HepG2 (cell line): ENCODE results near the gene BCL11B. TPM values are rescaled to one million over a fixed set of nuclear protein-coding genes. Genes with fewer than 3 reads are reported as not detected.

Experiments
- ATAC-seq: fragments of 200-7000 bp; cut with Tn5 transposase; 3 replicates; pipeline ENCODE4 v1.9.1; 2020; ENCODE audit warnings: mild to moderate bottlenecking, moderate library complexity
- BruUV-seq: library from RNA; stranded (reverse); fragments of 400-500 nt; replicated peaks from 2 replicates; lab custom pipeline; 2021; lab: Mats Ljungman, UMichigan
- CTCF ChIA-PET: fragments of 300-600 bp; formaldehyde crosslinking; extraction: SDS; loops from one replicate; lab custom pipeline; 2021; ENCODE audit warnings: low total read pairs, inconsistent platforms, low intra/inter-chr PET ratio; lab: Yijun Ruan, JAX
- POLR2A ChIA-PET: fragments of 350-600 bp; sonication (Branson Sonifier 250); formaldehyde crosslinking; loops from one replicate; lab custom pipeline; 2020; ENCODE audit warnings: antibody characterized with exemption, inconsistent platforms; lab: Yijun Ruan, JAX
- DNase-seq: peaks from one replicate; pipeline ENCODE4 v3.0.0-alpha.2; 2015; ENCODE audit warnings: low spot score
- FAIRE-seq: peaks from 3 replicates; lab custom pipeline; 2011; peaks lifted over from hg19 to GRCh38; lab: Jason Lieb, UNC
- H2AFZ ChIP-seq: one replicate; pipeline ENCODE4 v1.6.1; 2011; ENCODE audit warnings: low read length, inconsistent platforms
- H3K27ac ChIP-seq: fragments of 300-600 bp; 3 replicates; pipeline ENCODE4 v1.8.0; 2011; ENCODE audit warnings: mixed run types, mild to moderate bottlenecking, mixed read lengths, low read length, inconsistent platforms; ENCODE audit not compliant: insufficient read depth; ENCODE audit errors: extremely low read length
- H3K27me3 ChIP-seq, 2 experiments: fragments of 200-600 bp in 1 of 2; 2 replicates in 1 of 2; 3 replicates in 1 of 2; pipeline versions ENCODE4 v1.6.0 to v1.8.0; 2011; ENCODE audit warnings: low read length in 2 of 2, mild to moderate bottlenecking in 2 of 2, moderate library complexity in 2 of 2, inconsistent platforms in 1 of 2; ENCODE audit not compliant: insufficient read depth in 2 of 2, control insufficient read depth in 1 of 2
- H3K36me3 ChIP-seq, 2 experiments: fragments of 200-600 bp in 1 of 2; replicated peaks in 1 of 2; 2 replicates in 1 of 2; 3 replicates in 1 of 2; pipeline versions ENCODE4 v1.5.1 to v1.8.0; 2011; ENCODE audit warnings: low read length in 2 of 2, inconsistent platforms in 1 of 2; ENCODE audit not compliant: insufficient read depth in 2 of 2, control insufficient read depth in 1 of 2
- H3K4me1 ChIP-seq: 2 replicates; pipeline ENCODE4 v1.5.1; 2012; ENCODE audit warnings: low read length, inconsistent platforms; ENCODE audit not compliant: insufficient read depth
- H3K4me2 ChIP-seq: 2 replicates; pipeline ENCODE4 v1.6.0; 2011; ENCODE audit warnings: low read depth, low read length, inconsistent platforms
- H3K4me3 ChIP-seq, 3 experiments: fragments of 200-600 bp in 1 of 3; sonication (generic), shearing (Covaris generic) in 1 of 3; replicated peaks in 1 of 3; 2 replicates each; pipeline ENCODE4 v1.5.1; 2011 to 2016; ENCODE audit warnings: low read length in 3 of 3, inconsistent platforms in 2 of 3, low read depth in 2 of 3, mild to moderate bottlenecking in 2 of 3, control low read depth in 1 of 3, mixed read lengths in 1 of 3; ENCODE audit not compliant: insufficient read depth in 1 of 3
- H3K79me2 ChIP-seq: one replicate; pipeline ENCODE4 v1.6.1; 2011; ENCODE audit warnings: low read length, inconsistent platforms; ENCODE audit not compliant: insufficient read depth
- H3K9ac ChIP-seq: 2 replicates; pipeline ENCODE4 v1.6.0; 2011; ENCODE audit warnings: mild to moderate bottlenecking, low read depth, low read length, inconsistent platforms; ENCODE audit not compliant: insufficient read depth
- H3K9me3 ChIP-seq: 2 replicates; pipeline ENCODE4 v1.5.1; 2012; ENCODE audit warnings: mild to moderate bottlenecking, low read length
- H4K20me1 ChIP-seq: 2 replicates; pipeline ENCODE4 v1.6.0; 2011; ENCODE audit warnings: inconsistent platforms, mild to moderate bottlenecking, low read length, moderate library complexity; ENCODE audit not compliant: insufficient read depth
- AGO2 ChIP-seq: fragments of 200-400 bp; formaldehyde crosslinking; optimal IDR thresholded peaks from 2 replicates; pipeline ENCODE3; 2017; ENCODE audit warnings: mild to moderate bottlenecking, low read depth, low read length, moderate library complexity
- ETS1 ChIP-seq: sonication (generic); formaldehyde crosslinking; IDR thresholded peaks from 2 replicates; pipeline ENCODE4 v1.4.0; 2020; ENCODE audit warnings: missing genetic modification reagents
- FOXA3 ChIP-seq: IDR thresholded peaks from 2 replicates; pipeline ENCODE4 v1.6.1; 2016; ENCODE audit warnings: missing genetic modification reagents, missing compliant biosample characterization
- HMGA1 ChIP-seq: sonication (generic); formaldehyde crosslinking; conservative IDR thresholded peaks from 2 replicates; pipeline ENCODE4 v1.4.0; 2020; ENCODE audit warnings: missing genetic modification reagents
- MAFF ChIP-seq: IDR thresholded peaks from 2 replicates; pipeline ENCODE4 v1.6.1; 2011; ENCODE audit warnings: low read depth, low read length, improper control_type of control experiment
- POGK ChIP-seq: sonication (generic); formaldehyde crosslinking; conservative IDR thresholded peaks from 2 replicates; pipeline ENCODE4 v1.8.0; 2022; ENCODE audit warnings: mild to moderate bottlenecking, moderate library complexity, missing genetic modification reagents
- PPARG ChIP-seq: conservative IDR thresholded peaks from 2 replicates; pipeline ENCODE4 v1.6.1; 2016; ENCODE audit warnings: missing biosample characterization, missing genetic modification reagents
- SRY ChIP-seq: sonication (generic); formaldehyde crosslinking; IDR thresholded peaks from 2 replicates; pipeline ENCODE4 v1.8.0; 2022; ENCODE audit warnings: mild to moderate bottlenecking, missing genetic modification reagents
- ZFP41 ChIP-seq: sonication (generic); formaldehyde crosslinking; IDR thresholded peaks from 2 replicates; pipeline ENCODE4 v1.4.0; 2020; ENCODE audit warnings: mild to moderate bottlenecking, missing genetic modification reagents, borderline replicate concordance
- ZNF317 ChIP-seq: sonication (generic); formaldehyde crosslinking; IDR thresholded peaks from 2 replicates; pipeline ENCODE4 v1.5.0; 2020; ENCODE audit warnings: mild to moderate bottlenecking, missing genetic modification reagents
- ZNF441 ChIP-seq: sonication (generic); formaldehyde crosslinking; IDR thresholded peaks from 2 replicates; pipeline ENCODE4 v1.7.0; 2021; ENCODE audit warnings: missing genetic modification reagents, borderline replicate concordance
- ZNF629 ChIP-seq: sonication (generic); formaldehyde crosslinking; conservative IDR thresholded peaks from 2 replicates; pipeline ENCODE4 v1.5.0; 2020; ENCODE audit warnings: missing genetic modification reagents
- ZNF674 ChIP-seq: sonication (generic); formaldehyde crosslinking; IDR thresholded peaks from 2 replicates; pipeline ENCODE4 v1.5.0; 2020; ENCODE audit warnings: low read depth, mild to moderate bottlenecking, missing genetic modification reagents
- WGBS: methylation state at CpG from one replicate; pipeline ENCODE4 v1.1.6; 2017; ENCODE audit warnings: low lambda C conversion rate; 5-methylcytosine and 5-hydroxymethylcytosine counted together
- in situ Hi-C: cut with HindIII; loops from 2 replicates; pipeline ENCODE4 v1.10.0; 2017; ENCODE audit warnings: low pct_unique_long_range_greater_than_20kb; ENCODE audit not compliant: extremely low pct_ligation_motif_present
- intact Hi-C: fragments of 100-400 bp; cut with micrococcal nuclease; formaldehyde crosslinking; loops from one replicate; pipeline ENCODE4 v1.10.0; 2022; ENCODE audit not compliant: unreplicated experiment
- polyA plus RNA-seq, 8 experiments: library from polyadenylated mRNA; depleted of rRNA in 3 of 8; stranded (reverse) in 7 of 8; unstranded in 1 of 8; fragments of >200 nt; fragmentation: Illumina TruSeq in 4 of 8; extraction: Trizol in 4 of 8; gene quantifications; 2 replicates each; pipeline versions ENCODE4 v1.2.1 to v1.2.3, GENCODE V29; 2011 to 2016; ENCODE audit warnings: low read depth in 4 of 8, missing spikeins in 1 of 8, mixed read lengths in 1 of 8; ENCODE audit not compliant: insufficient read depth in 1 of 8
- total RNA-seq, 5 experiments: library from RNA; depleted of rRNA; stranded (reverse); fragments of >200 nt; fragmentation: Illumina TruSeq; extraction: Trizol; gene quantifications; 2 replicates each; pipeline ENCODE4 v1.2.3, GENCODE V29; 2016; ENCODE audit warnings: low read depth in 1 of 5

The BCL11B gene
- total and polyA plus RNA-seq, 2 of the 13 experiments (the other 11 are each of a cell fraction or from before 2014, with no cell fraction given): not detected

GRCh38 chr14:99232714-99233214, 39.2 kb downstream of the BCL11B start (continued):
- TF ChIP-seq ETS1 (CRISPR knock-in tag) (no peak), ZNF317 (no peak), ZNF674 (CRISPR knock-in tag) (no peak), MAFF (no peak), POGK (CRISPR knock-in tag) (no peak), SRY (CRISPR knock-in tag) (no peak), ZFP41 (CRISPR knock-in tag) (no peak), PPARG (CRISPR knock-in tag) (no peak)

- H4K20me1 ChIP-seq: 0 out of 2 replicates have a peak, but pooled peaks cover 2% of the 10 kb centered on the region
- H3K4me3 ChIP-seq: no peak overlapping the region
- H3K9me3 ChIP-seq: no peaks in the 10 kb centered on the region
- no peak overlapping the region for H3K27ac ChIP-seq
- no peak overlapping the region for H3K9ac ChIP-seq
- no TSS peak for BruUV-seq
- 17% methylated on average over 7 of the region's 21 CpGs for WGBS
- in situ Hi-C loops: no loop called here
- H3K27me3 ChIP-seq: peaks cover 0 to 31% of the 10 kb centered on the region in 2 experiments; a peak in 1 of 5 replicates
- H3K36me3 ChIP-seq: no peaks in the 10 kb centered on the region
- H2AFZ ChIP-seq: no peak overlapping the region
- no peak overlapping the region for H3K4me2 ChIP-seq
- ChIA-PET POLR2A (no interaction called here), CTCF (no interaction called here)
- FAIRE-seq: no peak
- ATAC-seq: peak; percentile 63
- no peaks in the 10 kb centered on the region for H3K4me1 ChIP-seq
- no peaks in the 10 kb centered on the region for H3K79me2 ChIP-seq
- TF ChIP-seq ZNF629 (CRISPR knock-in tag) (peak; percentile 24; the same call in 1 of the 2 replicates), HMGA1 (CRISPR knock-in tag) (no peak), AGO2 (no peak), FOXA3 (CRISPR knock-in tag) (no peak), ZNF441 (CRISPR knock-in tag) (no peak)
- TF ChIP-seq, all 625 proteins: peak for 1
- intact Hi-C loops: loop anchor here (1.0 kb wide), 1 partner anchor 49 kb away; no protein-coding TSS in a partner anchor
- no peak for DNase-seq
These were observed 39.9 kb downstream of the BCL11B start for GRCh38 chr14:99231850-99232713.
